Ammon's horn (tissue), 1 donor: Measurements from ENCODE around the gene DNER.
A peak's percentile ranks its signal among the peaks of the same experiment; 100 is the strongest.
"Not testable (repeated sequence)": the region's sequence is repeated elsewhere in the genome, so short reads cannot be mapped to it uniquely, and the experiment has no call there.

Experiments
- DNase-seq: peaks from one replicate; pipeline ENCODE4 v3.0.0-alpha.2; 2016; ENCODE audit warnings: low spot score

The DNER gene

GRCh38 chr2:229340086-229340760 is 374.1 kb downstream of the DNER start:
- no peak for DNase-seq

- DNase-seq, result no peak
Measured at GRCh38 chr2:229339618-229340017, 374.7 kb downstream of the DNER start.

GRCh38 chr2:229339171-229339570 is 375.2 kb downstream of the DNER start:
- DNase-seq, result not testable (repeated sequence)

- no peak for DNase-seq
Measured at GRCh38 chr2:229335877-229336346, 378.4 kb downstream of the DNER start.

GRCh38 chr2:229335330-229335729 is 379.0 kb downstream of the DNER start:
- DNase-seq, result no peak

GRCh38 chr2:229330952-229331351 is 383.4 kb downstream of the DNER start:
- DNase-seq, result peak; percentile 50

- DNase-seq, result no peak
Measured at GRCh38 chr2:229319558-229319957, 394.8 kb downstream of the DNER start.

GRCh38 chr2:229314117-229314516 is 400.2 kb downstream of the DNER start:
- DNase-seq, result no peak

GRCh38 chr2:229313591-229313990 is 400.8 kb downstream of the DNER start:
- peak; percentile 46 for DNase-seq
